DOHH2 (cell line): Measurements from ENCODE around the gene ZNF414.

Source experiments
- CTCF ChIP-seq: fragments of 200-600 bp; sonication (generic); IDR thresholded peaks from one replicate; pipeline ENCODE4 v1.5.1; 2014; ENCODE audit warnings: antibody characterized with exemption, mild to moderate bottlenecking, low read depth, low read length; ENCODE audit not compliant: poor library complexity, severe bottlenecking
- EZH2phosphoT487 ChIP-seq: fragments of 200-600 bp; sonication (generic); IDR thresholded peaks from 2 replicates; pipeline ENCODE4 v1.6.1; 2017; ENCODE audit warnings: borderline replicate concordance, mild to moderate bottlenecking, antibody characterized with exemption, low read length, moderate library complexity, mixed read lengths

- TF ChIP-seq CTCF, result no peak
- no peak for TF ChIP-seq EZH2phosphoT487
Observed at GRCh38 chr19:8494158-8494557, 19.8 kb downstream of the ZNF414 start.
